D721Med (cell line): ENCODE data around the gene ATP10D.

Source experiments
- DNase-seq: peaks from one replicate; pipeline ENCODE4 v3.0.0; 2011; ENCODE audit warnings: low spot score; ENCODE audit not compliant: insufficient read length
- FAIRE-seq: peaks from 2 replicates; lab custom pipeline; 2011; peaks lifted over from hg19 to GRCh38; lab: Jason Lieb, UNC
- TF ChIP-seq, protein P1 (sequence below): IDR thresholded peaks from 2 replicates; pipeline ENCODE4 v1.5.1; 2012; ENCODE audit warnings: mild to moderate bottlenecking, control low read depth; ENCODE audit not compliant: insufficient read depth; ENCODE audit errors: missing control alignments

ATP10D gene

DNA sequence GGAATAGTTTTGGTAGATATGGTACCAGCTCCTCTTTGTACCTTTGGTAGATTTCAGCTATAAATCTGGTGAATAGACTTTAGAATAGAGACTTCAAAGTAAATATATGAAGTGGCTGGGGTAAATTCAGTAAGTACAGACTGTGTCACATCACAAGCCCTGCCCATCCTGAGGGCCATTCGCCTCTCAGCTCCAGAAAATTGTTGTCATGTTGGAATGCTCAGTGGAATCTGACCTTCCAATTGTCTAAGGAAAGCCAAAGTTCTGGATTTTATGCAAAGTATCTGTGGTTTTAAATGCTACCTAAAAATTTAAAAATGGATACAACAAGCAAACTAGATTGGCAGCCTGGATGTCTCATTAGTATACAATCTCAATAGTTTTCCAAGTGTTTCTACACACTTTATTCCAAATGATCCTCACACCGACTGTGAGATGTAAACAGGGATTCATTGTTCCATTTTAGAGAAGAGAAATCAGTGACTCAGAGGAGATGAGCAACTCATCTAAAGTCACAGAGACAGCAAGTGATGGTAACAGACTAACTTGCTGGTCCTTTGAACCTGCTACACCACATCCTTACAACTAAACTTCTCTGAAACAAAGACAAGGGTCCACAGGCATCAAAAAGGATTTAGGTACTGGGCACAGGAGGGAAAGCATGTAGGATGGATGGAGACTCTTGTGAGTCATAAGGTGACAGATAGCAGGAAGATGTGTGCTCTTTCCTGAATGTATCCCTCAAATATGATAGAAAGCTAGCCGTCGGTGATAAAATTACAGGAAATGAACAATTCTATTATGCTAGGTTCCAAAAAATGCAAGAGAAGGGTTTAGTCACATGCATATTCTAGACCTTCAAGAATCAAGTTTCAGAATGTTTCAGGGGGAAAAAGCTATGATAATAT lies 127.3 kb downstream of the ATP10D start:
- TF ChIP-seq, protein P1, sequence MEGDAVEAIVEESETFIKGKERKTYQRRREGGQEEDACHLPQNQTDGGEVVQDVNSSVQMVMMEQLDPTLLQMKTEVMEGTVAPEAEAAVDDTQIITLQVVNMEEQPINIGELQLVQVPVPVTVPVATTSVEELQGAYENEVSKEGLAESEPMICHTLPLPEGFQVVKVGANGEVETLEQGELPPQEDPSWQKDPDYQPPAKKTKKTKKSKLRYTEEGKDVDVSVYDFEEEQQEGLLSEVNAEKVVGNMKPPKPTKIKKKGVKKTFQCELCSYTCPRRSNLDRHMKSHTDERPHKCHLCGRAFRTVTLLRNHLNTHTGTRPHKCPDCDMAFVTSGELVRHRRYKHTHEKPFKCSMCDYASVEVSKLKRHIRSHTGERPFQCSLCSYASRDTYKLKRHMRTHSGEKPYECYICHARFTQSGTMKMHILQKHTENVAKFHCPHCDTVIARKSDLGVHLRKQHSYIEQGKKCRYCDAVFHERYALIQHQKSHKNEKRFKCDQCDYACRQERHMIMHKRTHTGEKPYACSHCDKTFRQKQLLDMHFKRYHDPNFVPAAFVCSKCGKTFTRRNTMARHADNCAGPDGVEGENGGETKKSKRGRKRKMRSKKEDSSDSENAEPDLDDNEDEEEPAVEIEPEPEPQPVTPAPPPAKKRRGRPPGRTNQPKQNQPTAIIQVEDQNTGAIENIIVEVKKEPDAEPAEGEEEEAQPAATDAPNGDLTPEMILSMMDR = no peak
- FAIRE-seq (no peak), DNase-seq (no peak)

DNA sequence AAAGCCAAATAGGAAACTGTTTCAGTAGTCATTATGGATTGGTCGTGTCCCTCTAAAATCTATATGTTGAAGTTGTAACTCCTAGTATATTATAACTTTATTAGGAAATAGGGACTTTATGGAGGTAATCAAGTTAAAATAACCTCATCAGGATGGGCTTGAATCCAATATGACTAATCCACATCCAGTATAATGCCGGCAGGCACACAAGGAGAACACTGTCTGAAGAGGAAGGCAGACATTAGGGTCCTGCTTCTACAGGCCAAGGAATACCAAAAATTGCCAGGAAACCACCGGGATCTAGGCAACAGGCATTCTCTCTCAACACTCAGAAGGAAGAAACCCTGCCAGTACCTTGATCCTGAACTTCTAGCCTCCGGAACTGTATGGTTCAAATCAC lies 130.3 kb downstream of the ATP10D start:
- no peak for DNase-seq
- TF ChIP-seq, protein P1 = no peak
- no peak for FAIRE-seq

DNA sequence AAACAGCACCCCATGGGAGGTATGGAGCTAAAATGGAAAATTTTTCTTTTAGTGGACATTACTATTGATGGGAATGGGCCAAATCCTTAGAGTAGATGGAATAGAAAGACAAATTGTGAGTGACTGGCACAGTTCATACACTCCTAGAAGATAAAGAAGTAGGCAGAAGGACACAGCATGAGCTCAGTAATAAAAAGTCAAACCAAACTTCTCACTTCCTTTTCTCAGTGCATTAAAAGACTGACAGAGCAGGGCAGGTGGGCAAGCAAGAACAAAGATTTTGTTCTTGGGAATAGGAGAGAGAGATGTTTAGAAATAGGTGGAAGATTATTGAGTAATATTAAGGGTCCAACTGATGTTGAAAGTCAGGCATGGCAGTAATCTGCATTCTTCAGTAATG lies 132.5 kb downstream of the ATP10D start:
- DNase-seq = no peak
- TF ChIP-seq, protein P1 = no peak
- FAIRE-seq = no peak

DNA sequence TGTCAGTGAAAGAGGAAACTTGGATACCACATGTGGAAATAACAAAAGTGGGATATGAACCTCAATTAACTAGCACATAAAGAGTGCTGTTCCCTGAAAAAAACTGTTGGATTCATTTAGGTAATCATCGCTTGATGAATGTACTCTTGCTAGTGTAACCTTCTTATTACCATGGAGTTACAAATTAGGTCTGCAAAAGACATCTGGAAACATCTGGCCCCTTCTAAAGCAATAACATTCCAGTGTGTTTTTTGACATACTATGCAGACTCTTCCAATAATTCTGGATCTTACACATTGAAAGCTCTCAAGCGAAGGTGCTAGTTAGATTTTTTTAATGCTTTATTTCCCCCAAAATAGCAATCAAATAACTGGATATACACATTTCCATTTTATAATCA lies 134.6 kb downstream of the ATP10D start:
- DNase-seq (no peak), FAIRE-seq (no peak)
- TF ChIP-seq, protein P1 = no peak

DNA sequence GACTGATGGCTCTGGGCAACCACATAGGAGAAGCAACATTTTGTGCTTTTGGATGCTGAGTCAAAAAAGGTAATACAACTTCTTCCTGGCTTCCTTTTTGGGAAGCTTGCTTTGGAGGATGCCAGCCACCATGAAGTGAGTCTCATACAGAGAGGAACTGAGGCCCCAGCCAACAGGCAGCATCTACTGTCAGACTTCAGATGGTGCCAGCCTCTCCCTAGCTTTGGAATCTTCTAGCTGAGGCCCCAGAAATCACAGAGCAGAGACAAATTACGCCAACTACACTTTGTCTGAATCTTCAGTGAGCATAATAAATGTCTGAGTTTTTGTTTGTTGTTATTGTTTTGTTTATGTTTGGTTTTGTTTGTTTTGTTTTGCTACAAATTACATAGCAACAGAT lies 136.1 kb downstream of the ATP10D start:
- TF ChIP-seq, protein P1 = no peak
- FAIRE-seq (no peak), DNase-seq (no peak)

DNA sequence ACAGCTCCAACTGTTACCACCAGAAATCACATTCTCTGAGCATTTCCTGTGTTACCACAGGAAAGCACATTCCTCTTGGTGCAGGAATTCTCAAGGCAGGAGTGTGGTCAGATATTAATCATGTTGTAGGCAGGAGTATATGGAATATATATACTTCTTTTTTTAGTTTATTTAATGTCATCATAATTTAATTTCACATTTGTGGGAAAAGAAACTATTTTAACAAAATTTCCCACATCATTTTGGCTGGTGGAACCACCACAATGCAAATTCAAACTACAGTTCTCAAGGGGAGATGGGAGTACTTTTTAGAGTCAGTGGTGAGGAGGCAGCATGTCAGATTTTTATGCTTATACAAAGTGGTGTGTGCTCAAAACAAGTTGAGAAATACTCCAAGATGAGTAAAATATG lies 139.0 kb downstream of the ATP10D start:
- DNase-seq (no peak), FAIRE-seq (no peak)
- TF ChIP-seq, protein P1 = no peak

DNA sequence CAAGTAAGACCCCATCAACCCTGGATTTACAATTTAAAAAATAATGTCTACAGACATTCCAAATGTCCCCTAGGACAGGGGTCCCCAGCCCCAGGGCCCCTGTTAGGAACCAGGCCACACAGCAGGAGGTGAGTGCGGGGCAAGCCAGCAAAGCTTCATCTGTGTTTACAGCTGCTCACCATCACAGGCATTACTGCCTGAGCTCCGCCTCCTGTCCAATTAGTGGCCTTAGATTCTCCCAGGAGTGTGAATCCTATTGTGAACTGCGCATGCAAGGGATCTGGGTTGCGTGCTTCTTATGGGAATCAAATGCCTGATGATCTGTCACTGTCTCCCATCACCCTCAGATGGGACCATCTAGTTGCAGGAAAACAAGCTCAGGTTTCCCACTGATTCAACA lies 146.1 kb downstream of the ATP10D start:
- TF ChIP-seq, protein P1 = no peak
- FAIRE-seq = no peak
- no peak for DNase-seq
